DLD1 (cell line): ENCODE data around the gene MOB3A.

Experiments used
- in situ Hi-C: cut with HindIII; loops from 2 replicates; pipeline ENCODE4 v1.10.0; 2017; ENCODE audit warnings: low sequenced_read_pairs

The MOB3A gene

DNA sequence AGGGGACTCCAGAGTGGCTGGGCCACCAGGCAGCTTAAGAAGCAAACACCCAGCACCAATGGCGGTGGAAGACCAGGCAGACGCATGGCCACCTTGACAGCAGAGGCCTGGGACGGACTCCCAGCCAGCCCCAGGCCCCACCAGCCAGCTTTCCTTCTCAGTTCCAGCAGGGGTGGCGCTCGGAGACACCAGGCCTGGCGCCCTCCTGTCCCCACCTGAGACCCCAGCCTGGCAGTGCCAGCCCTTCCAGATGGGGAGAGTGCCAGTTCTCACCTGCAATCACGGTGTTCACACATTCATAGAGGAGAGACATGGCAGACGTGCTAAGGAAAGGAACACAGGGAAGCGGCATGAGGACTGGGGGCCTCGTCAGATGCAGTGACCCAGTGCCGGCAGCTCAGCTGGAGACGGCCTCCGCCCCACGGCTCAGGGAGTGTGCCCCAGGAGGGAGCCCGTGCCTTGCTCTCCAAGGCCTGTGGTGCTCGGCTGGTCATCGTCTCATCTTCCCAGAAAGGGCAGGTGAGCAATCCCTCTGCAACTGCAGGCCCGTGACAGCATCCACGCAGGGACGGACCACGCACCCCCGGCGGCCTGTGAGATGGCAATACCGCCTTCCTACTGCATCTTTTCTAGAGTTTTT lies 30.9 kb upstream of the MOB3A start:
- in situ Hi-C loops = no loop called here

DNA sequence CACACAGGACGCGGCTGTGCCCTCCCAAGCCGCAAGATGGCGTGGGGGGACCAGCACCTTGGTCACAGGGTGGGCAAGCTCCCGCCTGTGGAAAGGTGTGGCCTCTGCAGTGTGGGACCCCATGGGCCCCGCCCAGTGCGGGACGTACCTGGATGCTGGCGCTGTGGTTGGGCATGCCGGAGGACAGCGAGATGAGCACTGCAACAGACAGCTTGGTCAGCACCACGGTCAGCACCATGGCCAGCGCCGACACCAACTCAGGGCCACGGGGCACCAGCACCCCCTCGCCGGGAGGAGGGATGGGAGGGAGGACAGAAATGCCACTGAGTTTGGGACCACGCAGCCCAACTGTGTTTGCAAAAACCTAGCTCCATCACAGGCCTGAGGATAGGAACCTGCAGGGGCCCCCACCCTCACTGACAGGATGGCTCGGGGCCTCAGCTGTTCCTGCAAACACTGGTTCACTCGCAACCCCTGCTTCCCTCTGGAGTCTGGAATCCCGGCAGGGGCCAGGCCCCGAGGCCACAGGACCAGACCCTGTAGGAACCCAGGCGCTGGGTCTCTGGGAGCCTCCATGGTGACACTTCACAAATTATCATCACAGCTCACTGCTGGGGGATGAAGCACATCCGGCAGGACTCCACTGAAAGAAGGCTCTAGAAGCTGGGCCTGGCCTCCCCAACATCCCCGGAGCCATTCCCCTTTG lies 27.7 kb upstream of the MOB3A start:
- in situ Hi-C loops = no loop called here

DNA sequence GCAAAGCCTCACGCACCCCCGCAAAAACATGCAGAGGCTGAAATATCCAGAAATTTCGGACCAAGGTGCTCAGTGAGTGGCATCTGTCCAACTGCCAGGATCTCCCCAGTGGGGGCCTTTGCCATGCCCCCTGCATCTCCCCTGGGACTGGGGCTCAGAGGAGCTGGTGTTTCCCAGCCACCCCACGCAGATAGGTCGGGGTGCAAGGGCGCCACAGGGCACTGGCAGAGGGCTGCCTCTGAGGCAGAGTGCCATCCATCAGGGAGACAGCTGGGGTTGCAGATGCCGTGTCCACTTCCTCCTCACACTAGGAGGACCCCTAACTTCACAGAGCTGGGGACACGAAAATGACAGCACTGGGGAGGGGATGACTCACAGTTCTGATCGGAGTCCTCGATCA lies 26.9 kb upstream of the MOB3A start:
- in situ Hi-C loops = no loop called here

DNA sequence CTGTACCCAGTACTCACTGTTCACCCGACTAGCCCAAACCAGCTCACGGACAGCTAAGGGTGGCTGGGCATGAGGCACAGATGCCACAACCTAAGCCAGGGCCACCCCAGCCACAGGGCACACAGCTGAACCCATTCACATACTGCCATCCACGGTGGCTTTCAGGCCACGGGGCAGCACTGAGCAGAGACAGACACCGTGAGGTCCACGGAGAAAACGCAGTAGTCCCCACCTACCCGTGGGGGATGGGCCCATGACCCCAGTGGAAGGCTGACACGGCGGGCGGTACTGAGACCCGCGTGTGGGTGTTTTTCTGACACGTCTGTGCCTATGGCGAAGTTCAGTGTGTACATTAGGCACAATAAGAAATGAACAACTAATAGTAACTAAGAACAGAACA lies 26.1 kb upstream of the MOB3A start:
- in situ Hi-C loops = no loop called here

DNA sequence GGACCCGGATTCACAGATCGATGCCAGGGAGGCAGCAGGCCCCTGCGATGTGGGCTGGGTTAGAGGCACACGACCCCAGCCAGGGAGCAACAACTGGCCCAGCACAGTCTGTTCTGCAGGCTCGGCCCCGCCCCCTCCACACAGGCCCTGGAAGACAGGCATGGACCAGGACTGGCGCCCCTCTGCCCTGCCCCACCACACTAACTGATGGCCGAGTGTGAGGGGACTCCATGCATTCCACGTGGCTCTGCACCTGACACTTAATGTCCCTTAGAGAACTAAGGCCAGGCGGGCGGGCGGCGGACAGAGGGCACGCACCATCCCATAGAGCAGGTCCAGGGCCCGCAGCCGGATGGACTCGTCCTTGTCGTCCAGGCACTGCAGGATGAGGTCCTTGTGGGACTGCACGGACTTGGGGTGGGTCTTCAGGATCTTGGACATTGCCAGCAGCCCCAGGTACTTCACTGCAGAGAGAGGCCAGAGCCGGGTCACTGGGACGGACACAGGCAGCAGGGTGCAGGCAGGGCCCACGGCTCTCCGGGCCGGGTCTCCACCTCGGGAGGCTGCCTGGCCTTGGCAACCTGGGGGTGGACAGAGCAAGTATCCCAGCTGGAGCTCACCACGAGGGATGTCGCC lies 25.4 kb upstream of the MOB3A start:
- in situ Hi-C loops = no loop called here

DNA sequence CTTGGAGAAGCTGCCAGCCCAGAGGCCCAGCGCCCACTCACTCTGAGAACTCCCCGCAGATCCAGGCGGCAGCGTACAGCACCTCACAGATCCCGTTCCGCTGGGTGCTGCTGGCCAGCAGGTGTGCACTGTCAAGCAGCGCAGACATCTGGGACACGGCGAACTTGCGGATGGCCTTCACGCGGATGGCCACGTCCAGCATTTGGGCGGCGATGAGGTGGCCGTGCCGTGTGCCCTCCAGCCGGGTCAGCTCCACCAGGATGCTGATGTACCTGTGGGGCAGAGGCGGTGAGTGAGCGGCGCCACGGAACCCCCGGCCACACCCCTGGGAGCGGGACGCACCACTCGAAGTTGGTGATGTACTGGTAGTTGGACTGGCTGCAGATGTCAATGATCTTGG lies 24.7 kb upstream of the MOB3A start:
- in situ Hi-C loops = no loop called here

DNA sequence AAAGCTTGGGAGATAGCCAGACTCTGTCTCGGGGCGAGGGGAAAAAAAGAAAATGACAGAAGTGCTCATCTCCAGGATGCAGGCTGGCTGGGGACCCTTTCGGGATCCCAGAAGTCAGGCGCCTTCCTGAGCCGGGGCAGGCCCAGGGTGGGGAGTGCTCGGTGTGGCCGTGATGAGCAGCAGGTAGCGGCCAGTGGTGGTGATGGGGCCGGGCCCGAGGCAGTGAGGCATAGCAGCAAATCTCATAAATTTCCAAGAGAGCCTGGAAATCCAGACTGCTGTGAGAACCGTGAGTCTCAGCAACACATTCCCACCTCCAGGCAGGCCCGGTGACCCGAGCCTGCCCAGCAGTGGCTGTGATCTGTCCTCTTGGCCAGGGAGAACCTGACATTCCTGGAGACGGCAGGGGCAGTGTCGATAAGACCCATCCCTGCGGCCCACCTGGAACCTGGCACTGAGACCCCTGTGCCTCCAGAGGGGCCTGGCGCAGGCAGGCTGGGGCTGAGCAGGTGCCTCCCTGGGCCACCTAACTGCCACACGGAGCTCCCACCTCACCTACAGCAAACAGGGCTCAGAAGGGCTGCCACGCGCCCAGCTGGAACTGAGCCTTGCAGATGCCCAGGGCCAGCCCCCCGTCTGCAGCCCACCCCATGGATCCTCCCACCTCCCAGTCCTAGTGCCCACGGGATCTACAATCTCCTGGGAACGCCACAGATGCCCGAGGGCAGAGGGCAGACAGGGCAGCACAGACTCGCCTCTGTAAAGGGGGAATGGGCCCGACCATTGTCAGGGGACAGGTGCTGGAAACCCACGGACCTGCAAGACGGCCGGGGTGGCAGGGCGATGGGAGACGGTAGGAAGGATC lies 24.0 kb upstream of the MOB3A start:
- in situ Hi-C loops = no loop called here

DNA sequence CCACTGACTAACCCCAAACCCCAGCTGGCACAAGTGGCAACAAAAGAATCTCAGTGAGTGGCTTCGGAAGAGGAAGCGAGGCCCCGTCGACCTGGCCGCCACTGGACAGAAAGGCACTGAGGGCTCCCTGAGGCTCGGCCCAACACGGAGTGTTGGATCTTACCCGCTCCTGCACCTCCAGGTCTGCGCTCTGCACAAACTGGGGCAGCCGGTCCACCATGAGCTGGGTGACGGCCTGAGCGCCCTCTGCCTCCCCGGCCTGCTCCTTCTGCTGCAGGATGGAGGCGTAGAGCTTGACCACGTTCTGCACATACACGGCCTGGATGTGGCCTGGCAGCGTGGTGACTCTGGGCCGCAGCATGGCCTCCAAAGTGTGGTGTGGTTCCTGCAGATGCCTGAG lies 22.3 kb upstream of the MOB3A start:
- in situ Hi-C loops = no loop called here

DNA sequence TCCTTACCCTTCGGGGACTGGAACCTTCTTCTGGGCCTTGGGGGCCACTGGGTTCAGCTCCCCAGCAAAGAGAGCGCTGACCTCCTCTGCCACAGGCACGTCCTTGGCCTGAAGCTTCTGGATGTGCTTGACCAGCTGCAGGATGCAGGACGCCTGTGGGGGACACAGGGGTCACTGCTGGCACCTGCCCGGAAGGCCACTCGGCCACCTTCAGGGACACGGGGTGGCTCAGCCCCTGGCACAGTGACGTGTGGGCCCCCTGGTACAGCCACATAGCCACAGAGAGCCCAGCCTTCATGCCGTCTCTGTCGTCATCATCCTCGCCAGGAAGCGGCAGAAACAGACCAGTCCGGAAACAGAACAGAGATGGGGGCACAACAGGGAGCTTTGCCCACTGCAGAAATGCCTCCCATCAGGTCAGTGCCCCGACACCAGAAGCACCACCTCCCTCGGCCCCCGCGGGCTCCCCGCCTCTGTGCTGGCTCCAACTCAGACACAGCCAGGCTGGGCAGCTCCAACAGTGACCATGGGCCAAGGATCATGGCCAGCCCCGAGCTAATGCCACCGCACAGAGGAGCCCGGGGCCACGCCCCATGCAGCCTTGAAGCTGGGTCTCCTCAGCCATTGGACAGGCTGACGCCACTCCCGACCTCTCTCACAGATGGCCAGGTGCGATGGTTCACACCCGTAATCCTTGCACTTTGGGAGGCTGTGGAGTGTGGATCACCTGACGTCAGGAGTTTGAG lies 21.3 kb upstream of the MOB3A start:
- in situ Hi-C loops = no loop called here

DNA sequence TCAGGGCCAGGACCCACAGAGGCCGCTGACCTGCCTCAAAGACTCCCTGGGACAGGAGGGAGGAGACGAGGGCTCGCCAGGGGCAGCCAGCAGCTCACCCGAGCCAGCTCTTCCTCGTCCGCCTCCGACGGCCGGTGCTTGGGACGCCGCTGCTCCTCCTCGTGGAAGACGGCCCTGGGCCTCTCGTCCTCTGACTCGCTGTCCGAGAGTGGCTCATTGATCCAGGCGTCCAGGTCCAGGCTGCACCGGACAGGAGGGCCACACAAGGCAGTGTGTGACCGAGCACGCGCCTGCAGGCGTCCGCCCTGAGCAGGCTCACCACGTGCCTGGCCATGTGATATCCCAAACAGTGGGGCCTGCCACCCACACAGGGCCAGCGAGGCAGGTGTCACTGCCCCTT lies 20.4 kb upstream of the MOB3A start:
- in situ Hi-C loops = no loop called here

DNA sequence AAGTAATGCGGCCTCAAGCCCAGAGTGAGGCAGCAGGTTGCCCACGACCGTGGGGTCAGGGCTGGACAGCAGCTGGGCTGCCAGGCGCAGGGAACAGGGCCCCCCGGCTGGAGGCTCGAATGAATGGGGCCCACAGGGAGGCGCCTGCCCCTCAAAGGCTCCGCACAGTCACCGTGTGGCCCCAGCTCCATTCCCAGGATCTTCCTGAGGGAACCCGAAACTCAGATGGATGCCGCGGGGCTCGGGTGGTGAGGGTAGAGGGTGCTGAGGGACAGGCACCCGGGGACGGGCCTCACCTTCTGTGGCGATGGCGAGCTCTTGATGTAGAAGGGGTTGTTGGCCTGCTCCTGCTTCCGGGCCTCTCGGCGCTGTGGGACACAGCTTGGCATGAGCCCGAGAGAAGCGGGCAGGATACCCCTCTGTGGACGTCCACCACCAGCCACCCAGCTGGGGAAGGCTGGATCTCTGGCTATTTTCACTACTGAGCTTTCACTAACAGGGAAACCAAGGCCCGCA lies 19.8 kb upstream of the MOB3A start:
- in situ Hi-C loops = no loop called here

DNA sequence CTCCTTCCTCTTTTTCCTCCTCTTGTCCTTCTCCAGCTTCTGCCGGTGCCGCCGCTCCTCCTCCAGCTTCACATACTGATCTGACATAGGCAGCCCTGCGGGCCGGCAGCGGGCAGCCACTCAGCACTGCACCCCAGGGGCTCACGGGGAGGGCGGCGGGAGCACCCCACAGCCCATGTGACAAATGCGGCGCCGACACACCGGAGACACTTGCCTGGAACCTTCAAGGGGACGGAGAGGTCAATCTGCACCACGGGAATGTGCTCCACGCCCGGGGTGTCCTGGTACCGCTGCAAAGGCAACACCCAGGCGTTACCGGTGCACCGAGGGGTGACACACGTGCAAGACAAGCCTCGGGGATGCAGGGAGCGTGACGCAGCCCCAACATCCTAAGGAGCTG lies 19.2 kb upstream of the MOB3A start:
- in situ Hi-C loops = no loop called here

DNA sequence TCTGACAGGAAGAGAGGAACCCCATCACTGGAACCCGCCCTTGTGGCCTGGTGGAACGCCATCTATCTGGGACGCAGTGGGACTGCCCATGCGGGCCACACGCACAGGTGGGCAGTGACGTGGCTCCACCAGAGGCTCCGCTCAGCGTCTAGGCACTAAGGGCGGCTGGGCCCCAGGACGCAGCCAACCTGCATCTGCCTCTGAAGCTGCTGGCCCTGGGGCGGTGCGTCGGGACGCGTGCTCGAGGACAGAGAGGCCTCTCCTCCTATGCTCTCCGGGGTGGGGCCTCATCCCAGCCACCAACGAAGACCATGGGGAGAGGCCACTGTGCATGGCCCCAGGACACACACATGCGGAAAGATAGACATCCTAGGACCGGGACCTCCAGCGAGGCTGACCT lies 18.7 kb upstream of the MOB3A start:
- in situ Hi-C loops = no loop called here

DNA sequence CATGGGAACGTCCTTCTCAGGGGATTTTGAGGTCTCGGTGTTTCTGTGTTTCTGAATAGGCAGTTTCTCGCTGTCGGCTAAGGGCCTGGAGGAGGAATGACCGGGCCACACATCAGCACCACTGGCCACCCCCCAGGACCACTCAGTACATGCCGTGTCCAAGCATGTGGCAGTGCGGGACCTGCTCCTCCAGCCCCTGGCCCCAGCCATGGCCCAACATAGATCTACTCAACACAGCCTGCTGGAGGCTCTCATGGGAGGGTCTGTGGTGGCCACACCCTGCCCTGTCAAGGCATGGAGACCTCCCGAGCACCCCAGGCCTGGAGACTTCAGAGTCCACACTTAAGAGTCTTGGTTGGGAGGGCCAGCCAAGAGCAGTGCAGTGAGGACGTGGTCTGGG lies 18.1 kb upstream of the MOB3A start:
- in situ Hi-C loops = no loop called here

DNA sequence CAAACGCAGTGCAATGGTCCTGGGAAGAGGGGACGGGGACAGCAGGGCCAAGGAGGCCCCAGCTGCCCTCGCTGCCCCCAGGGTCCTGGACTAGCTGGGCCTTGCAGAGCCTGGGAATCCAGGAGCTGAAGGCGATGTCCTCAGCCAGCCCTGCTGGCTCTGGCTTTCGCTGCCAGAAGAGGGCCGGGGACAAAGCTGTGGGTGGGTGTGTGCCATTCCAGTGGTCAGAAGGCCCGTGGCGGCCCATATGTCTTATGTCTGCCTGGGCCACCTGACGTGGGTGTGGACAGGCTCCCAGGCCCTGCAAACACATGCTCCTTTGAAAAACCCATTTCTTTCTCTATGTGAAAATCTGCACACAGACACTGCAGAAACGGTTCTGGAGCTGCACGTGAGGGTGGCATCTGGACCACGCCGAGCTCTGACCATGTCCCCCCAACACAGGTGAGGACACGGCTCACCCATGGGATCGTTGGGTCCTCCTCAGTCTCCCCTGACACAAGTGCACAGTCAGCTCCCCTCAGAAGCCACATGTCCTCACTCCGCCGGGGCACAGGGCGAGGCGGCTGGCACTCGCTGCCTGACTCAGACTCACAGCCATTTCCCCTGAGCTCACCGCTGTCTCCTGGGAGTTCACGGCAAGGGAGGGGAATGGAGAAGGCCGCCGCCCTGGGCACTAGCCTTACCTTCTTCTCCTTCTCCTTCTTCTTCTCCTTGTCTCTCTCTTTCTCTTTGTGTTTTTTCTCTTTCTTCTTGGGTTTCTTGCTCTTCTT lies 17.5 kb upstream of the MOB3A start:
- in situ Hi-C loops = no loop called here

DNA sequence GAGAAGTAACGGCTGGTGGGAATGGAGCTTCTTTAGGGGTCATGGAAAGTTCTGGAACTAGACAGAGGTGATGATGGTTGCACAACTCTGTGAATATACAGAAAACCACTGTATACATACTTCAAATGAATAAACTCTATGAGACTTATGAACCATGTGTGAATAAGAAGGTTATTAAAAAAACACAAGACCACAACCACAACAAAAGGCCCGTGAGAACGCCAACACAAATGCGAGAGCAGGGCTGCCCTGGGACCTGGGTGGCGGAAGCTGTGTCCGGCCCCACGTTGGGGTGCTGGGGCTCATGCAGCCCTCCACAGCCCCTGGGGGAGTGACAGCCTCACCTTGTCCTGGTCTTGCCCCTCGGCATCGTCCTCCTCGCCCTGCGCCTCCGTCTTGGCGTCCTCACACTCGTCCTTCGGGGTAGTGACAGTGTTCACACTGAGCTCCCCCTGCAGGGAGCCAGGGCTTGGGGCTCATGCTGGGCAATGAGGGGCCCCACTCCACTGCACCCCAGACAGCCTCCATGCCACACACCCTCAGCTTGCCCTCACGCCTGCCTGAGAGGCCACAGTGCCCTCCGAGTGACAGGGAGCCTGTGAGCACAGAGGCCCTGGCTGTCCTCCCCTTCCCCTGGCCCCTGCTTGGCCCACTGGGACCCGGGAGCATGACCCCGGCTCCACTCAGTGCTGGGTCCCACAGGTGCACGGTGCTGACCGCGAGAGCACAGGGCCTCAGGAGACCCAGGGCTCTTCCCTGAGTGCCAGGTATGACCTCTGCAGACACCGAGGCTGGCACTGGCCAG lies 16.6 kb upstream of the MOB3A start:
- in situ Hi-C loops = no loop called here

DNA sequence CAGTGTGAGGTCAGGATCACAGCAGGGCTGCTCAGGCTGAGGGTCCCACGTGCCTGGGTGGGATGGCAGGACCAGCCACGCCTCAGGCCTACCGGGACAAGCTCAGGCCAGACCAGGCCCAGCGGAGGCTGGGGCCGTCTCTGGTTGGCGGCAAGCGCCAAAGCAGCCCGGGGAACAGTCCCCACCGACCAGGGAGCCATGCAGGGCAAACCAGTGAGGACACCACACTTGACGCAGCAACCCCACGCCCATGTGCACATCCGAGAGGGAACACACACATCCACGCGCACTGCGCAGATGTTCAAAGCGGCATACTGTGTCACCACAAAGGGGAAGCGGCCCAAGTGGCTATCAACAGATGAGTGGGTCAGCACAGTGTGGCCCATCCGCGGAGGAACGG lies 15.8 kb upstream of the MOB3A start:
- in situ Hi-C loops = no loop called here

DNA sequence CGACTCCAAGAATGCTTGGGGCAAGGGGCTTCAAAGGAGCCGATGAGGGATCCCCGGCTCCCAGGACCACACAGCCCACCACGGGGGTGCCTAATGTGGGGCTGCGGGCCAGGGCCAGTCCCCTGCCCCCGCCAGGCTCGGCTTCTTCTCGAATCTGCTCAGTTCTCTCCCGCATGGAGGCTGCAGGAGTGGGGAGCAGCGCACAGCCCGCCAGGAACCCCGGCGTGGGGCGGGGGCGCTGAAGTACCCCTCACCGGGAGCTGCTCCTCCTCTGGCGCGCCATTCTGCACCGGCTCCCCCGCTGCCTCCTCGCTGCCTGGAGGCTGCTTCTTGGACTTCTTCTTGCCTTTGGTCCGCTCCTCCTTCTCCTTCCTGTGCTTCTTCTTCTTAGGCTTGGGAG lies 15.3 kb upstream of the MOB3A start:
- in situ Hi-C loops = no loop called here

DNA sequence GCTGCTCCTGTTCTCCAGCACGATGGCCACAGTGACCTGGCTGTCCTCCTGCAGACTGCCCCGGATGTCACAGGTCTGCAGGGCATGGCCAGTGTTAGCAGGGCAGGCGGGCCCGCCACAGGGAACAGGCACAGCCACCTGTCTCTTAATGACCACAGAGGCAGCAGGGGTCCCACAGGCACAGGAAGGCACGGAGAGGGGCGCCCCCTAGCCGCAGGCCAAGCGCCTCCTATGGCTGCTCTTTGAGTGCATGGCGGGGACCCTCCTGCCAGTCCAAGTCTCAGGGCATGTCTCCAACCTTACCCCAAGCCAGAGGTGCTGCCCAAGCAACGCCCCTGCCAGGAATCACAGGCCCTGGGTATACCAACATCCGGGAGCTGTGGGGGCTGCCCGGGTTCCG lies 14.7 kb upstream of the MOB3A start:
- in situ Hi-C loops = no loop called here
